ENCODE measurements around the gene ADGRV1.

DNA sequence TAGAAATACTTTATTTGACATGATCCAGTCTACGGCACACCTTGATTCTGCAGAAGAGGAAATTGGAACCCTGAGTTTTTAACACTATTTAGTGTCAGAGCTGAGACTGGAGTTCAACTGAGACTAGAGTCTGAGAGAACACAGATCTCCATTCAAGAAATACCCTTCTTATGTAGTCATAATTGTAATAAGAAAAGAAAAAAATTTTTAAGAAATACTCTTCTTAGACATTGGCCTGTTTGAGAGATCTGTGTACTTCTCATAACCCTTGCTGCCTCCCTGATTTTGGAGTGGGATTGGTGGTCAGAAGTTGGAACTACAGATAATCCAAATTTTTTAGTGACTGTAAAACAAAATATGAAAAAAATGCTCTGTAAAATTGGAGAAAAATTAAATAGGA is 571.2 kb downstream of the ADGRV1 start:
- TF ChIP-seq, protein P1, sequence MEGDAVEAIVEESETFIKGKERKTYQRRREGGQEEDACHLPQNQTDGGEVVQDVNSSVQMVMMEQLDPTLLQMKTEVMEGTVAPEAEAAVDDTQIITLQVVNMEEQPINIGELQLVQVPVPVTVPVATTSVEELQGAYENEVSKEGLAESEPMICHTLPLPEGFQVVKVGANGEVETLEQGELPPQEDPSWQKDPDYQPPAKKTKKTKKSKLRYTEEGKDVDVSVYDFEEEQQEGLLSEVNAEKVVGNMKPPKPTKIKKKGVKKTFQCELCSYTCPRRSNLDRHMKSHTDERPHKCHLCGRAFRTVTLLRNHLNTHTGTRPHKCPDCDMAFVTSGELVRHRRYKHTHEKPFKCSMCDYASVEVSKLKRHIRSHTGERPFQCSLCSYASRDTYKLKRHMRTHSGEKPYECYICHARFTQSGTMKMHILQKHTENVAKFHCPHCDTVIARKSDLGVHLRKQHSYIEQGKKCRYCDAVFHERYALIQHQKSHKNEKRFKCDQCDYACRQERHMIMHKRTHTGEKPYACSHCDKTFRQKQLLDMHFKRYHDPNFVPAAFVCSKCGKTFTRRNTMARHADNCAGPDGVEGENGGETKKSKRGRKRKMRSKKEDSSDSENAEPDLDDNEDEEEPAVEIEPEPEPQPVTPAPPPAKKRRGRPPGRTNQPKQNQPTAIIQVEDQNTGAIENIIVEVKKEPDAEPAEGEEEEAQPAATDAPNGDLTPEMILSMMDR (IDR thresholded peaks at IDR 0.05; ENCODE audit: low read depth, low read length): no peak
- no peak for TF ChIP-seq POLR2A (IDR thresholded peaks at IDR 0.05; ENCODE audit: extremely low read depth, insufficient read length)

All from NB4 (cell line).